ENCODE measurements around the gene NFIB. TPM values are rescaled to one million over a fixed set of nuclear protein-coding genes. Genes with fewer than 3 reads are reported as not detected.

NFIB gene
- polyA plus RNA-seq, 3 donors, result not detected

DNA sequence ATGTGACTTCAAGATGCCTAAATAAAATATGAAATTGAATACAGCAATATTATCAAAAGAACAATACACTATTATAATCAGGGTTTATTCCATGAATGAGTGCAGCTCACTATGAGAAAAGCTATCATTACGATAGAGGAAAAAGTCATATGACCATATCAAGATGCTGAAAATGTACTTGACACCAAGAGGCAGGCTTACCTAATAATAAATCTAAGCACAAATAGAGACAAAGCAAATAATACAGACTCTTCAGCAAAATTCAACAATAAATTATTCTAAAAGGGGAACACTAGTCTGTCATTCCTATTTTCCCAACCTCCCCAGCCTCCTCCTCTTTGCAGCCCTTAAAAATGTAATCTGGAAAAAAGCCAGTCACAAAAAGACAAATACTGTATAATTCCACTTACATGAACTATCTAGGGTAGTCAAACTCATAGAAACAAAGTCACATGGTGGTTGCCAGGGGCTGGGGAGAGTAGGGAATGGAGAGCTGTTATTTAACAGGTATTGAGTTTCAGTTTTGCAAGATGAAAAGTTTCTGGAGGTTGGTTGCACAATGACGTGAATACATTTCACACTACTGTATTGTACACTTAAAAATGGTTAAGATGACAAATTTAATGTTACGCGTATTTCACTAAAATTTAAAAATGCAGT is 148.4 kb downstream of the NFIB start:
- Mint-ChIP-seq H3K27me3 (ENCODE audit: low read depth in 3 of 3) (no peaks in the 10 kb centered on the region), H3K4me1 (no peaks in the 10 kb centered on the region), H3K9me3 (peaks cover 0 to 2% (median 0%) of the 10 kb centered on the region in 7 donors), H3K36me3 (no peaks in the 10 kb centered on the region), H3K4me3 (no peak overlapping the region), H3K27ac (no peak overlapping the region)
- no peaks in the 10 kb centered on the region for H3K79me2 ChIP-seq (ENCODE audit: insufficient read depth, low read length)
- H3K4me1 ChIP-seq (ENCODE audit: control insufficient read depth in 1 of 2, insufficient read depth in 2 of 2, low read length in 2 of 2), result no peaks in the 10 kb centered on the region
- no peaks in the 10 kb centered on the region for H3K27me3 ChIP-seq (ENCODE audit: control insufficient read depth in 2 of 2, insufficient read depth in 2 of 2, low read length in 2 of 2)
- H2AFZ ChIP-seq (ENCODE audit: insufficient read depth, low read depth, low read length, poor library complexity, severe bottlenecking), result no peak overlapping the region
- no peak for TF ChIP-seq CTCF (IDR thresholded peaks at IDR 0.05)
- no peak overlapping the region for H3K4me2 ChIP-seq (replicated peaks; ENCODE audit: extremely low read depth, low read length, poor library complexity, severe bottlenecking)
- no peak overlapping the region for H3K4me3 ChIP-seq (replicated peaks in 1 of 3; ENCODE audit: low read depth in 2 of 3, low read length in 3 of 3)
- intact Hi-C loops (cut with micrococcal nuclease), result no loop called here
- no peak overlapping the region for H3K9ac ChIP-seq (ENCODE audit: insufficient read depth, low read length, poor library complexity, severe bottlenecking)
- no peaks in the 10 kb centered on the region for H4K20me1 ChIP-seq (ENCODE audit: insufficient read depth, low read length)
- no peaks in the 10 kb centered on the region for H3K36me3 ChIP-seq (replicated peaks in 1 of 2; ENCODE audit: control insufficient read depth in 1 of 2, insufficient read depth in 2 of 2, low read length in 2 of 2)
- WGBS (ENCODE audit: insufficient coverage), result no CpG with 5 or more reads among the region's 4 CpGs
- DNase-seq, result no peak
- H3K27ac ChIP-seq (ENCODE audit: low read depth in 1 of 2, low read length in 2 of 2), result no peak overlapping the region
- no peaks in the 10 kb centered on the region for H3K9me3 ChIP-seq (replicated peaks in 1 of 2; ENCODE audit: control insufficient read depth in 1 of 2, insufficient read depth in 1 of 2, low read length in 2 of 2)

- H3K9me3 ChIP-seq (replicated peaks in 1 of 2; ENCODE audit: control insufficient read depth in 1 of 2, insufficient read depth in 1 of 2, low read length in 2 of 2), result no peaks in the 10 kb centered on the region
- H3K4me1 ChIP-seq (ENCODE audit: control insufficient read depth in 1 of 2, insufficient read depth in 2 of 2, low read length in 2 of 2), result no peaks in the 10 kb centered on the region
- TF ChIP-seq CTCF (IDR thresholded peaks at IDR 0.05), result no peak
- H3K27ac ChIP-seq (ENCODE audit: low read depth in 1 of 2, low read length in 2 of 2), result no peak overlapping the region
- H3K79me2 ChIP-seq (ENCODE audit: insufficient read depth, low read length), result no peaks in the 10 kb centered on the region
- Mint-ChIP-seq H3K27ac (no peak overlapping the region), H3K4me1 (no peaks in the 10 kb centered on the region), H3K4me3 (no peak overlapping the region), H3K36me3 (no peaks in the 10 kb centered on the region), H3K27me3 (ENCODE audit: low read depth in 3 of 3) (no peaks in the 10 kb centered on the region), H3K9me3 (no peaks in the 10 kb centered on the region)
- intact Hi-C loops (cut with micrococcal nuclease), result no loop called here
- no peak overlapping the region for H3K4me3 ChIP-seq (replicated peaks in 1 of 3; ENCODE audit: low read depth in 2 of 3, low read length in 3 of 3)
- no CpG with 5 or more reads among the region's 1 CpG for WGBS (ENCODE audit: insufficient coverage)
- no peak overlapping the region for H3K4me2 ChIP-seq (replicated peaks; ENCODE audit: extremely low read depth, low read length, poor library complexity, severe bottlenecking)
- H3K9ac ChIP-seq (ENCODE audit: insufficient read depth, low read length, poor library complexity, severe bottlenecking), result no peak overlapping the region
- no peaks in the 10 kb centered on the region for H3K27me3 ChIP-seq (ENCODE audit: control insufficient read depth in 2 of 2, insufficient read depth in 2 of 2, low read length in 2 of 2)
- no peaks in the 10 kb centered on the region for H4K20me1 ChIP-seq (ENCODE audit: insufficient read depth, low read length)
- no peaks in the 10 kb centered on the region for H3K36me3 ChIP-seq (replicated peaks in 1 of 2; ENCODE audit: control insufficient read depth in 1 of 2, insufficient read depth in 2 of 2, low read length in 2 of 2)
- no peak overlapping the region for H2AFZ ChIP-seq (ENCODE audit: insufficient read depth, low read depth, low read length, poor library complexity, severe bottlenecking)
- DNase-seq, result no peak
Measured at GRCh38 chr9:14164908-14165307, 149.0 kb downstream of the NFIB start.

Measured in CD14-positive monocyte (primary cell).